HK-2 (cell line): ENCODE results near the gene SLC8A1.

Experiments used
- DNase-seq: peaks from one replicate; pipeline ENCODE4 v3.0.0-alpha.2; 2018; ENCODE audit not compliant: unreplicated experiment

The SLC8A1 gene

DNA sequence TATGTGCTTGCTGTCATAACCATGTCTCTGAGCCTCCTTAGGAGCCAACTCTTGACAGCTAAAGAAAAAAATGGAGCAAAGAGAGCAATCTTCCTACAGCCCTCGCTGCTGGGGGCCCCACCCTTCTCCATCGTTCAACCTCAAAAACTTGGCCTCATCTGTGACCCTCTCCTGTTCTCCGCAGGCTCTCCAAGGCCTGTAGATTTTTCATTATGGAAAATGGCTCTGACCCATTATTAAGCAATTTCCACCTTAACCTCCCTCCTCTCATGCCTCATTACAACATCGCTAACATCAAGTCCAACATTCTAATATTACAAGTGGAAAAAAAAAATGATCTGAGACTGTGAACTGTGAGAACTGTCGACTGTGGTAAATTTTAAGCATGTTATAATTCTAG, 98.7 kb downstream of the SLC8A1 start:
- DNase-seq: no peak

DNA sequence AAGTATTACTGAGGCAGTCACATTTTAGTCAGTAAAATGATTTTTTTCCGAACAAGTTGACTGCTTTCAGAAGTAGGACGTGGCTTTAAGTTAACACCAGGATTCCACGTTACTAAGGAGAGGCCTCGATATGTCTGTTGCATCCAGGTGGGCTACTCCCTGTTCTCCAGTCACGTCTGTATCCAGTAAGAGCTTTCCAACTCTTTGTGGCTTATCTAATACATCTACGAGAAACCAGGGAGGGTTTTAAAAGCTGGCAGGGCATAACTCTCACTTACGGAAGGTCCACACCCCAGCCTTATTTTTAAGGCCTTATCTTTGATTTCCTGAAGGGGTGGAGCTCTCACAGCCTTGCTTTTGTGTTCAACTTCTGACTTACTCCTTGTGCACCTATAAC, 99.2 kb downstream of the SLC8A1 start:
- DNase-seq: no peak

DNA sequence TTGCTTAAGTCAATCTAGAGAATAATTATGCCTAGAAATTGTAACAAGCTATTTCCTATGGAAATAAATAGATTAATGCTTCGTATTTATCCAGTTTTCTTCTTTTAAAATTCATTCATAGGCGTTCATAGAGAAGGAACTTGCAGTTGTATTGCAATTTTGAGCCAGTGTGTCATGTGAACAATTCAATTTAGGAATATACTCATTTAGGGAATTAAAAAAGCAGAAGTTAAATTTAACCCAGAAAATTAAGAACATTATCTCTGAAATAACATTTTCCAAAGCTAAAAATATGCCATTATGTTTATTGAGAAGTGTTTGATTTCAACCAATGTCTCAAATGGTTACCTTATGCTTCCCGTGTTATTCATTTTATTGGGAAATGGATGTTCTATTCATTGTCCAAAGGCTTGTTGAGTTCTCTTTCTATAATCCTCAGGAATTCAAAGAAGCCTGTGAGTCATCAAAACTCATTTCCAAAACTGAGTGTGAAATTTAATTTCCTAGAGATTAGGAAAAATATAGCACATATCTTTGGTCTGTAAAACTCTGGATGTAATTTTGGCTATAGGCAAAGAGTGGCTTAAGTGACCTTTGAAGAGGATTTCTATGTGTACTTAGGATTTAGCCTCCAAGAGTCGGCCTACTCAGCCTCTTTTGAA, 99.7 kb downstream of the SLC8A1 start:
- DNase-seq: no peak

GRCh38 chr2:40348665-40349064, 103.2 kb downstream of the SLC8A1 start:
- DNase-seq: peak; percentile 41

- DNase-seq: no peak
Measured at GRCh38 chr2:40348038-40348437, 103.9 kb downstream of the SLC8A1 start.

GRCh38 chr2:40346535-40347354, 105.1 kb downstream of the SLC8A1 start:
- no peak for DNase-seq

- DNase-seq: no peak
Measured at GRCh38 chr2:40344364-40344763, 107.5 kb downstream of the SLC8A1 start.

DNA sequence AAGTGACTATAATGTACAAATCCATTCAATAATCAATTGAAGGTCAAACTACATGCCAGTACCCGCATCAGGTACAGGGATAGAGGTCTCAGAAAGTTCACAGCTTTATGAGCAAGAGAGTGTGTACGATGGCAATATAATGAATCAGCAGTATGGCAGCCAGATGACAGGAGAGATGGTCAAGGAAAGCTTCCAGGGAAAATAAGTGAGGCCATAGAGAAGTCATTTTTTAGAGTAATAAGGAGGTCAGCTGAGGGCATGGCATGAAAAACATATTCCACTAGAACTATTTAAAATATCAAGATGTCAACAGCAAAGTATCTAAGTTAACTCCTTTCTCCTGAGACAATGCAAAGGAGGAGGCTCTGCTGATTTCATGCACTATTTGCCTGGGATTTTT, 108.0 kb downstream of the SLC8A1 start:
- DNase-seq: no peak

- DNase-seq: no peak
Measured at GRCh38 chr2:40341198-40341597, 110.7 kb downstream of the SLC8A1 start.

DNA sequence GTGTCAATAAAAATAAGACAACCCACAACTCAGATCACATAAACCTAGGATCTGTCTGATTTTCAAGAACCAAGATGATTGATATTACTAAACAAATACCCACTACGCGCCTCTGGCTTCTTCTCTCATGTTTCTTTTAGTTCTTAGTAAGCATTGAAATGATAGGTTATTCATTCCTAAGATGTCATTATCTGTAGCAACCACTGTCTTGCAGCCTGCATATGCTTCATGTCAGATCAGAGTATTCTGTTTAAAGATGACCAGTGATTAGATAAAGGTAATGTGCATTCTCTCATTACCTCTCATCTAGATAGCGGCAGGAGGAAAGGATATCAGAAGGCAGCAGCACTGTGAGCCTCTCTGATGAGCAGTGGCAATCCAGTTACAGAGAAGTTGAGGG, 112.9 kb downstream of the SLC8A1 start:
- DNase-seq: no peak

DNA sequence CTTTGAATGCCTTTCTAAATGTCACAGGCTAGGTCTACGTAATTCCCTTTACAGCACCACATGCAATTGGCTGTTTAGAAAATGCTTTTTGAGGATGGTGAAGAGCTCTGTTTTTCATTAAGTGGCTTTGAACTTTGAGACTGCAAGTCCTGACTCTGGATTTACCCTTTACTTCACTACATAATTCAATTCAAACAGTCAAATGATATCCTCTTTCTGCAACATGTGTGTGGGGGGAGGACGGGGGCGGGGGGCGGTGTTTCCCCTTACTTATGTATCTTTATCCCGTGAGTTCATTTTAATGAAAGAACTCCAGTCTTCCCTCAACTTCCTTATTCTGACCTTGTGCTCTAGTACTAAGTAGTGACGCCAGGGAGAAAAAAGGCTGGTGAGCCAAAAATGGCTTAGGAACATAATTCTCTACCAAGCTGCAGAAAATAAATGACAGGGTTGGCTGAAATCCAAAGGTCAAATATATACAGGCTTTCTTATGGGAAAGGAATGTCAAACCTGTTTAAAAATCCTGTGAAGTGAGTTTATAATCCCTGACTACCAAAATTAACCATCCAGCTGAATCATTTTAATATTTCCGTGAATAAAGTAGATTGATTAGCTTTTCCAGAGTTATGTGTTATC, 119.6 kb downstream of the SLC8A1 start:
- no peak for DNase-seq

GRCh38 chr2:40330096-40330495, 121.8 kb downstream of the SLC8A1 start:
- no peak for DNase-seq

DNA sequence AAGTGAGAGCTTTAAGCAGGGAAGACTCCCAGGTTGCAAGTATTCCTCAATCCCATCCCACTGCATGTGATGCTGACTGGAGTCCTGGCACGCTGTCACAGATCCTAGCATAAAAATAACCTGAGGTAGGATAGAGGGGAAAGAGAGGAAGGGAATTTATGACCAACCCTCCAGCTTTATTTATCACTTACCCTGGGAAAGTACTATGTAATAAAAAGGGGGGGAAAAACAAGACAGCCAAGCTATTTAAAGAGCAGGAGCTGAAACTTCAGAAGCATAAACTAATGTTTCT, 122.2 kb downstream of the SLC8A1 start:
- DNase-seq: no peak

DNA sequence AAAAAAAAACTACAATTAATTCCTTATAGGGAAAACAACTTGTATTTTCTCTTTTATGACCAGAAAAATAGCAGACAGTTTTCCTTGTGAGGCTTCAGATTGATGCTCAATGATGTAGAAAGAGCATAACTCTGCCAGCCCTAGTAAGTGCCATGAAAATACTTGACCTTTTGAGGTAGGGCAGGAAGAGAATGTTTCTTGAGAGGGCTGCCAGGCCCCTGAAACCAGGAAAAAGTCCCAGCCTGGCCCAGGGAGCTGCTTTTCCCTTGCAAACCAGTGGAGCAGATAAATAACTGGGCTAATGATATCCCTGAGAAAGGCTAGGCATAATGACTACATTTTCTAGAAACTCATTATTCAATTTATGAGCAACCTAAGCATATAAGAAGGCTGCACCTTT, 126.8 kb downstream of the SLC8A1 start:
- DNase-seq: peak; percentile 37

- no peak for DNase-seq
Measured at GRCh38 chr2:40324656-40325055, 127.2 kb downstream of the SLC8A1 start.

- no peak for DNase-seq
Measured at GRCh38 chr2:40321822-40322221, 130.1 kb downstream of the SLC8A1 start.

- DNase-seq: no peak
Measured at GRCh38 chr2:40321016-40321623, 130.8 kb downstream of the SLC8A1 start.

DNA sequence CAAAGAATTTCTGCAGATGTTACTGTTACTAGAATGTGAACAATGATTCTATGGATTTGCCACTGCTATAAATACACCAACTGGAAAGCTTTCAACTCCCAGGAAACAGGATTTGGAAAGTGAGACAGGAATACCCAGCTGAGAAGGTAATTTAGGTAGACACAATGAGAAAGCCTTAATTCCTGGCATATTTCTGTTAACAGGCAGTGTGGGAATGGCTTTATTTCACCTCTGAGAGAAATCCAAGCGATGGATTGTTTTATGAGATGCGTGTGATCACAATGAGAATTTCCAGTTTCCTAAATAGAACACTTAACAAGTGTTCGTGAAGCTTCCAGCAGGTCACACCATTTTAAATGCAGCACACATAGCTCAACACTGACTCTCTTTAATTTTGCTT, 133.0 kb downstream of the SLC8A1 start:
- DNase-seq: no peak

GRCh38 chr2:40317761-40318160, 134.1 kb downstream of the SLC8A1 start:
- no peak for DNase-seq

GRCh38 chr2:40317046-40317445, 134.8 kb downstream of the SLC8A1 start:
- DNase-seq: no peak

DNA sequence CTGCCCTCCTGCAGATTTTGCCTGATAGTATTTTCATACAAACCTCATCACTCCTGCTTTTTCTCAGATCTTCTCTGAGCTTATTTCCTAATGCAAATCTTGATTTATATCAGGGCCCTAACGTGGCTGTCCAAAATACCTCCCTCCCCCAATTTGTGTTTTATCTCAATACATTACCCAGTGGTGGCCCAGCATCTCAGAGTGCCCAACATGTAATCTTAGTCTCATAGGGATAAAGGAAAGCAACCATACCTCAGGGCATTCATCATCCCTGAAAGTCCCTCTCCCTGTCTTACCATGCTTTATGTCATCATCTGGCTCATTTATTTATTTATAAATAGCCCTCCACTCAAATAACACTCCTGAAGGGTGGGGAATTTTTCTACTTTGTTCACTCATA, 135.3 kb downstream of the SLC8A1 start:
- DNase-seq: no peak

DNA sequence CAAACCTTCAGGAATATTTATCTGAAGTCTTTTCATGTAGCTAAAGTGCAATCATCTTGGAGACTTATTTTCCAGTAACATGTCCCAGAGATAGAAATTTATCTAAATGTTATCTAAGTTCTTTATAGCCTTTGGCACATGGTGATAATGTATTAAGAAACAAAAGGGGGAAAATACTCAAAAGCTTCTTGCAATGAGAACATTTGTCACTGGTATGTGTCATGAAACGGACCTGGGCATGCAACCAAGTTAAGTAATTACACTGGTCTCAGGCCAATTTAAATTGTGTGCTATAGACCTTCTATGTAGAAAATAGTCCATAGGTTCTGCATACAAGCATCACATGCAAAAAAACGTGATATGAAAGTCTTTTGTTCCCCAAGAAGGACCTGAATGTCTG, 136.2 kb downstream of the SLC8A1 start:
- DNase-seq: no peak

GRCh38 chr2:40311026-40311425, 140.9 kb downstream of the SLC8A1 start:
- no peak for DNase-seq
